HG03432 (cell line): ENCODE data around the gene CFAP210.

Source experiments
- ATAC-seq: cut with Tn5 transposase; IDR thresholded peaks from one replicate; pipeline ENCODE4 v1.9.1; 2021; ENCODE audit warnings: mild to moderate bottlenecking, moderate library complexity; ENCODE audit not compliant: unreplicated experiment

CFAP210 gene, protein sequence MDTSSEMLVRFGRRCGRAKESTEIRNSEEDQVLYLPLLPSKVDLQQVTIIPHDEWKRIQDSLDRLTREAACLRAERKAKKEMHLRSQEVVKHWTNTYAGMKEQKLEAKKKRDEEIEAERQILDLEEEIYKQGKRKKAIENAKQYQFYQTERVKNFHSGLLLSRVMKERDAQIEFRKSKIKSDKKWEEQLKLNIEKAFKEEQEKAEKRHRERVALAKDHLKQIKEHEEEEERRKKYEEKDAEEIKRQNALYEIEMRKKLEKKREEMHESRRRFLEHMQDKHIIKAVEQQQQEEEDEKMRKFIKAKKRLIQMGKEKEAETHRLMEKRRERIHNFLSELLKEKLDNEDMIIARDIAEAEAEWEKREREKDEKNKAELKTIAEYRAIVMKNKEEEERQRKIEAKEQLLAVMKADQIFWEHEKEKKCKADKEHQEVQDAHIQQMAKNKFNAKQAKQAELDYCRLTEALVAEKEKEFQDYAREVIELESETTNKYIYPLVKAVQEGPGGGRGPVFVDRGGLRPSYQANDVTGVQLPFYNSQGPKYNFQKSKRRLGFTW

DNA sequence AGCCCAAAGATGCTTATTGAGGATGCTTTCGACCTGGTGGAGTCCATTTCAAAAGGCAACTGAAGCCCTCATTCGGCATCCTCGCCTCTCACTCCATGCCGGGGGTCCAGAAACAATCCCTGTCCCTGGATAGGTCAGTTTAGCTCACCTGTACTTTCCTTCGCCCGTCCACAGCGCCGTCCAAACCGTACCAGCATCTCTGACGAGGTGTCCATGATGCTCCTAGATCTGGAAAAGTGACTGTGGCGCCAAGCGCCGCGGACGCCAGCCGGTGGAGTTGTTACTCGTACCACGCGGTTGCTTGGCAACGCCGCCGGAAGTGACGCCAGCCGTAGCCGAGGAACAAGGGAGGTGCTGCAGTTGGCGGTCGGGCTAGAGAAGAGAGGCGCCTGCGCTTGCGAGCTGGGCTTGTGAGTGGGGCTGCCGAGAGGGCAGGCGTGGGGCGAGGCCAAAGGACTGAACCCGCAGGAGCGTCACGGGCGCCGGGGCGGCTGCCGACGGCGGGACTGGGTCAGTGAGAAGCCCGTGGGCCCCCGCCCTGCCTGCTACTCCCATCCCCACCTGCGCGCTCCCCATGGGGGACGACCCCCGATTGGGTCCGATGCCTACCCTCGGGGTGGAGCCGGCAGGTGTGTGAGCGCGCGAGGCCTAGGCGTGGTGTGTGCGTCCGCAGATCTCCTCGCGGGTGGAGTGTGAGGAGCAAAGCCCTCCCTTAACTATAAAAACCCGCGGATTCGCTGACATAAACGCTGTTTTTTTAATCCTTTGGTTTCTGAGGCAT is at the start of gene CFAP210, which contains the start of gene PHOSPHO2:
TSS of gene CFAP210 (minus strand) at position 293 of the 781 bp plus-strand sequence. CDS start at position 215, 78 bp downstream.
TSS of gene PHOSPHO2 (plus strand) at position 357 of the 781 bp plus-strand sequence. CDS start 6,503 bp downstream, outside the sequence.
- ATAC-seq, result peak; percentile 100

DNA sequence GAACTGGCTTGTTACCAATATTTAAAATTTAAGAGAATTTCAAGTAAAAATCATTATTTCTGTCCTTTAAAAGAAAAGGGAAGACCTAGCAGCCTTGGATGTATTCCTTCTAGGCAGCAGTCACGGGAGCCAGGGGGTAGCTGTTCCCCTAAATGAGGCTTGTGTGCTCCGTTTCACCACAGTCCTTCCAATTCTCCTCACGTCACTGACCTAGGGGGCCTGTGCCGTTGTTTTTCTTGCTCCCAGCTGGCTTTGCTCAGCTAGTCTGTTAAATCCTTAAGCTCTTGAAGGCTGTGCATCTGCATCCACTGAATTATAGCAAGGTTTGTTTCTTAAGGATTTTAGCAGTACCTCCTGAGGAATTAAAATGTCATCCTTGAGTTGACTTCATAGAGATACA is 49.3 kb upstream of the CFAP210 start:
- no peak for ATAC-seq

DNA sequence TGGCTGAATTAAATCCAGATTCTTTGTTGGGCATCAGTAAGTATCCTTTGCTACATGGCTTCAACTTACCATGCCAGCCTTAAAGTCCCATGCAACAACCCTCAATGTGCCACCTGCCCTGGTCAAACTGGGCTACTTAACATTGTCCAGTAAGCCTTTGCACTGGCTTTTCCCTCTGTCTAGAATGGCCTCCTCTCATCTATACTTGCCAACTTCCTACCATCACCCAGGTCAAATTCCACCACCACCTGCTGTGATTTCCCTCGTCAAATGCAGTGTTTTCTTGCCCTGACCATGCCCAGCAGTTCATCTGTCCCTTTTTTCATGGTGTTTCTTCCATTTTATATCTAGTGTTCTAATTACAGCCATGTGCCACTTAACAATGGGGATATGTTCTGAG is 45.1 kb upstream of the CFAP210 start:
- no peak for ATAC-seq

DNA sequence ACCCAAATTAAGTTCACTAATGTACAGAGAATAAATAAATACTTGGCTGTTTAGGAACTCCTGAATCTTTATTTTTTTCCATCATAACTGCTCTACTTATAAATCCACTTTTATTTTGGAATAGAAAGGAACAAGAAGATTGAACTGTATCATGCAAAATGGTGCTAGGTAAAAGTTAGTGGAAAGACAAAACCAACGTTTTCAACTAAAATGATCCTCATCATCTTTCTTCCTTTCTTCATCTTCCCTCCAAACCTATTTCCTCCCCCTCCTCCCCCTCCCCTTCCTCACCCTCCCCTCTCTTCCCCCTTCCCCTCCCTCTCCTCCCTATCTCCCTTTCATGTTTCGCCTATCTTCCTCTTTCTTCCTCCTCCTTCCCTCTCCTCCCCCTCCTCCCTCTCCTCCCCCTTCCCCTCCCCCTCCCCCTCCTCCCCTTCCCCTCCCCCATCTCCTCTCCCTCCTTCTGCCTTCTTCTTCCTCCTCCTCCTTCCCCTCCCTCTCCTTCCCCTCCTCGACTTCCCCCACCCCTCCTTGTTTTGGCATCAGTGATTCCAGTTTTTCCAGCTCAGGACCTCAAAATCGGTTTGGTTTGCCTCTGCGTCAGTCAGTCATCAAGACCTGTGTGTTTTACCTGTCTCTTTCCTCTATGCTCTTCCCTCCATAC is 44.5 kb upstream of the CFAP210 start:
- no peak for ATAC-seq

DNA sequence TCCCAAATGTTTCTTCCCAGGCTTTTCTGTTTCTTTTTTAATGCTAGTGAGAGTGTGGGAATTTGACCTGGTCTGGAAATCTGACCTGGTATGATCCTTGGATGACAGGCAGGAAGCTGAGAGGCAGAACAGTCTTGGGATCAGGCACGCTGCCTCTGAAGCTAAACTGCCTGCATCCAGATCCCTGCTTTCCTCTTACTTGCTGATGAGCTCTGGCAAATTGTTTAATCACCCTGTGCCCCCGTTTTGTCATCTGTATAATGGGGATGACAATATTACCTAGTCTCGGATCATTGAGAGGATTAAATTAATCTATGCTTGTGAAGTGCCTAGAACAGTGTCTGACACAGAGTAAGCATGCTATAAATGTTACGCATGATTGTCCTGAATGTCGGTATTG is 42.7 kb upstream of the CFAP210 start:
- ATAC-seq, result no peak

DNA sequence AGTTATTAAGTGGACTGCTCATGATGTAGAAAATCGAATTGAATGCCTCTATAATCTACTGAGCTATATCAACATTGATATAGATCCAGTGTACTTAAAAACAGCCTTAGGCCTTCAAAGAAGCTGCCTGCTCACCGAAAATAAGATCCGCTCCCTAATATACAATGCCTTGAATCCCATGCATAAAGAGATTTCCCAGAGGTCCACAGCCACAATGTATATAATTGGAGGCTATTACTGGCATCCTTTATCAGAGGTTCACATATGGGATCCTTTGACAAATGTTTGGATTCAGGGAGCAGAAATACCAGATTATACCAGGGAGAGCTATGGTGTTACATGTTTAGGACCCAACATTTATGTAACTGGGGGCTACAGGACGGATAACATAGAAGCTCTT is 41.4 kb upstream of the CFAP210 start:
- no peak for ATAC-seq

DNA sequence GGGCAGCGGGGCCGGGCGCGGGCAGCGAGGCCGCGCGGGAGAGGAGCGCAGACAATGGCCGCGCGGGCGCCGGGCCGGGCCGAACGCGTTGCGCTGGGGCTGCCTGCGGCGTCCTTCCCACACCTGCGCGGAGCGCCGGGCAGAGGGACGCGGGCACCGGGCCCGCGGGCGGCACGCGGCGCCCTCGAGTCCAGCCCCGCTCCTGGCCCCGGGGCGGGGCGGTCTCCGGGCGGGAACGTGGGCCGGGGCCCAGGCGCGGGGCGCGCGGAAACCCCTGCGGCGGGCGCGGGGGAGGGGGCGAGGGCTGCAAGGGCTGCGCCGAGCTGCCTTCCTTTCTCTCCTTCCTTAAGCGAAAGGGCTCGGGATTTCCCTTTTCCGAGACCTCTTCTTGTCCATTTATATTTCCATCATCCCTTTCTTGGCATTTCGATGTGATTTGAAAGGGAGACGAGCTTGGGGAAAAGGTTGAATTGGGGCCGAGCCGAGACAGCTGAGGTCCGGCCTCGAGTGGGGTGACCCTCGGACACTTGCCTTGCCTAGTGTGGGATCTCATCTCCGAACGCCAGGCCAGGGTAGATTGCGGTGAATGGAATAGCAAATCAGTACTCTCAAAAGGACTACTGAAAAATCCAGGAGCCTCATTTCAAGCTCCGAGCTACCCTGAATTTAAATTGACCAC is 40.1 kb upstream of the CFAP210 start:
- peak; percentile 56 for ATAC-seq

DNA sequence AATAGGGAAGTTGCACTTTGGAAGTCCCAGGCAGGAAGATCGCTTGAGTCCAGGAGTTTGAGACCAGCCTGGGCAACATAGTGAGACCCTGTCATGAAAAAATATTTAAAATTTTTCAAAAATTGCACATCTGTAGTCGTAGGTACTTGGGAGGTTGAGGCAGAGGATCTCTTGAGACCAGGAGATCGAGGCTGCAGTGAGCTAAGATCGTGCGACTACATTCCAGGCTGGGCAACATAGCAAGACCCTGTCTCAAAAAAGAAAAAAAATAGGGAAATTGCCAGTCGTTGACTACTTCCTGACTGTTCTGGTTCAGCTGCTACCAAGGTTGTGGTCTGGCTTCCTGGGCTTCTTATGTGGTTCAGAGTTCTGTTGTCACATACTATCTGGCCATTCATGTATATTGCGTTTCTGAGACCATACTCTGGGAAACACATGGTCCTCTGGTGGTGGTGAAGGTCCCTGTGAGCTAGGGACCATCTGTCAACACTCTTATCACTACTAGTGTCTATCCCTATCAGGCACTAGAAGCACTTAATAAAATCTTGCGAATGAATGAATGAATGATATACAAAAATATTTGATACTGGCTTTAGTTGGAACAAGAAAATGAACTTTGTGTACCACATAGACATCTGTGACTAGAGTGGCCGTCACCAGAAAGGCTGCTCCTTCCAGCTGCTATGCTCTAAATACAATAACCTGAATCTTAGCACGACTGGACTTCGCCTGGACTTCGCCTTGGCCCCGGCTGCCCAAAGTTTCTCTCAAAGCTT is 38.6 kb upstream of the CFAP210 start:
- no peak for ATAC-seq

DNA sequence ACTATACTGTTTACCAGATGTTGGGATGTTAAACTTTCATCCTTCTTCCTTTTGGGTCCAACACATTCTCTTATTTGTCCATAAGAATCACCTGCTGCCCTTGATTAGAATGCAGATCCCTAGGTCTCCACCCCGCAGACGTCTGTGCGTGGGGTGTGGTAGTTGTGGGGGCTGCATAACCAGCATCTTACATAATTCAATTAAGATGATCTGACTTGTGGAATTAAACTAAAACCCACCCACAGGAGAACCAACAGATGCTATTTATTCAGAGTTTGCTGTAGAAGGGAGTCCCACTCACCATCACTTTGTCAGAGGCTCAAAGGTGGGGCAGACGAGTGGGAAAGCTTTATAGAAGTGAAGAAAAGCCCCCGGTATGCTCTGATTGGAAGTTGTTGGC is 37.9 kb upstream of the CFAP210 start:
- no peak for ATAC-seq

DNA sequence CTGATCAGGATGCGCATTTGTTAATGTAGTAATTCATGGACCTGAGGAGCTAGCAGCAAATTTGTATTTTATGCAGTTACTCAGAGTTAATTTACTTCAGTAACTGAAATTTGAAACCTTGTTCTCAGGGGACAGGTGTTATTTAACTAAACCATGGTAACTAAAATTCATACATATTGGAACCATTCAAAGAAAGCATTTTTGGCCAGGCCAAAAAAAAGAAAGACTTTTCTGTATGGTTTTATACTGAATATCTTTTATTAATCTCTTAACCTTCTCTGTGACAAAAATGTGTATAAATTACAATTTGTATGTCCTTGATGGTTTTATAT is 35.0 kb upstream of the CFAP210 start:
- no peak for ATAC-seq

DNA sequence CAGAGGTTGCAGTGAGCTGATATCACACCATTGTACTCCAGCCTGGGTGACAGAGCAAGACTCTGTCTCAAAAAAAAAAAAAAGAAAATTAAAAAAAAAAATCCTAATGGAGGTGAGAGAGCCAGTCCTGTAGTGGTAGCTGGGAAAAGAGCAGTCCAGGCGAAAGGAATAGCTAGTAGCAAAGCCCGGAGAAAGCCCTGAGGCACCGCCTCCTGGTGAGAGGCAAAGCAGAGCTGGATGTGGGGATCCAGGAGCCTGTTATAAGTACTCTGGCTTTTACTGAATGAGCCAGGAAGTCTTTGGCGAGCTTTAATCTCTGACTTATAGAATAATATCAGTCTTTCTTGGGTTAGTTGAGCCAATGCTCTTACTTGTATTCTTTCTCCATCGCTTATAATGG is 32.9 kb upstream of the CFAP210 start:
- no peak for ATAC-seq

DNA sequence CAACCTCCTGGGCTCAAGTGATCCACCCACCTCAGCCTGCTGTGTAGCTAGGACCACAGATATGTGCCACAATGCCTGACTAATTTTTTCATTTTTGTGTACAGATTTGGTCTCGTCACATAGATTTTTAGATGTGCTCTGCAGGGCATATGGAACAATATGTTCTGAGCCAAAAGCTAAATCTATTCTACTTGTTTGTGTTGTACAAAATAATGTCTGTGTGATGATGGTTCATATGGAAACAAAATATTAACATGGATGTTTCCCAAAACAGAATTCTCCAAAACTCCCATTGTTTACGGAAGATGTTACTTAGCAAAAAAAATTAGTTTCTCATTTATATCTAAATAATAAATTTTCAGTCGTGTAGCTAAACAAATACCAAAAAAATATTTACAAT is 26.8 kb upstream of the CFAP210 start:
- ATAC-seq, result no peak

DNA sequence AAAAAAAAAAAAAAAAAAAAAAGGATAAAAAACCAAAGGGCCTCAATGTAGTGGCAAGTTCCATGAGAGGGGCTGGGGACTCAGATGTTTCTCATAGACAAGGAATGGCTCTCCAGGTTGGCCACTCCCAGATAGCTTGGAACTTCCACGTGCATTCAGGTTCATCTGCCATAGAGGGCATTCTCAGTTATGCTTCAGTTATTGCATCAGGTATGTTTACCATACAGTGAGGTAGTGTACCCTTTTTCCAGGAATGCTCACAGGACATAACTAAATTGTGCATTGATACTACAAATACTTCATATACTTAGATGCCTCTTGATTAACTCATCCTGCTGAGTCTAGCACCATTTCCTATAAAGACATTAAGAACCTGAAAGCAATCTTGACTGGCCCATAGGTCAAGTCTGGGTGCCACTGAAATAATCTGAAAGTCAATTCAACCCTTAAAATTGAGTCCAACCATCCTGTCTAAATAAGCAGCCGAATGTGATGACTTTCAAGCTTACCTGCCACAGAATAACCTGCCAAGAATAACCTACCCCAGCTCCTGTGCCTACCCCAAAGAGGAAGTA is 24.8 kb upstream of the CFAP210 start:
- no peak for ATAC-seq

DNA sequence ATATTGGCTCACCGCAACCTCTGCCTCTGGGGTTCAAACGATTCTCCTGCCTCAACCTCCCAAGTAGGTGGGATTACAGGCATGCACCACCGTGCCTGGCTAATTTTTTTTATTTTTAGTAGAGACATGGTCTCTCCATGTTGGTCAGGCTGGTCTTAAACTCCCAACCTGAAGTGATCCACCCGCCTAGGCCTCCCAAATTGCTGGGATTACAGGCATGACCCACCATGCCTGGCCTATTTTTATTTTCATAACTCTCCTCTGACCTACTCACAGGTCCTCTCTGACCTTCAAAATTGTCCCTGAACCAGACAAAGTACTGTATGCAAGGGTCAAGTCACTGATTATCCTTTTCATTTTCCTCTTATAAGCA is 23.5 kb upstream of the CFAP210 start:
- no peak for ATAC-seq

DNA sequence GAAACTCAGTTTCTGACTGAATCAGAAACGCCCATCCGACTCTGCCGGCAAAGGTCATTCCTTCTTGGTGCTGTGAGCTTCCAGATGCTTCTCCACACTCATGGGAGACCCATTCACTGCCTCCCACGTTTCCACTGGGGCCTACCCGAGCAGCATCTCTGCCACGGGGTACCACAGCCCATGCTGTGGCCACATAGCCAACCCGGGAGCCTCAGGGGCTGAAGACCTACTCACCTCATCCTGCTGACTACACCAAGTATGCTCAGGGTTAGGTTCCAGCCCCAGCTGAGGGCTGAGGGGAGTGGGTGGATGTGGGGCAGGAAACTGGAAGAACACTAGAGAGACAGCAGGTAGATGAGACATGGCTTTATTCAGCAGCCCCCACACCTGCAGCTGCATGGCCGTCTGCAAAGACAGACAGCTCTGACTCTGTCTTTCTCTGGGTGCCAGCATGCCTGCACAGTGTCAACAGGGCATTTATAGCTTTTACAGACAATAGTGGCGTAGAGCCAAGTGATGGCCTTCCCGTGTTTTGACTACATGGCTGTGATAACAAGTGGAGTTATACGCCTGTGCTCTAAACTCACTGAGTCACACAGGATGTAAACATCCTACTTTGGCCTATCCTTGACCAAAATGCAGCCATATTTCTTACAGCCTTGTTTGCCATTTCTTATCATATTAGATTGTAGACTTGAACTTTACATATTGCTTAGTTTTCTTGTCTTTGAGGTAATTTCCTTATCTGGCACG is 22.9 kb upstream of the CFAP210 start:
- ATAC-seq, result no peak

DNA sequence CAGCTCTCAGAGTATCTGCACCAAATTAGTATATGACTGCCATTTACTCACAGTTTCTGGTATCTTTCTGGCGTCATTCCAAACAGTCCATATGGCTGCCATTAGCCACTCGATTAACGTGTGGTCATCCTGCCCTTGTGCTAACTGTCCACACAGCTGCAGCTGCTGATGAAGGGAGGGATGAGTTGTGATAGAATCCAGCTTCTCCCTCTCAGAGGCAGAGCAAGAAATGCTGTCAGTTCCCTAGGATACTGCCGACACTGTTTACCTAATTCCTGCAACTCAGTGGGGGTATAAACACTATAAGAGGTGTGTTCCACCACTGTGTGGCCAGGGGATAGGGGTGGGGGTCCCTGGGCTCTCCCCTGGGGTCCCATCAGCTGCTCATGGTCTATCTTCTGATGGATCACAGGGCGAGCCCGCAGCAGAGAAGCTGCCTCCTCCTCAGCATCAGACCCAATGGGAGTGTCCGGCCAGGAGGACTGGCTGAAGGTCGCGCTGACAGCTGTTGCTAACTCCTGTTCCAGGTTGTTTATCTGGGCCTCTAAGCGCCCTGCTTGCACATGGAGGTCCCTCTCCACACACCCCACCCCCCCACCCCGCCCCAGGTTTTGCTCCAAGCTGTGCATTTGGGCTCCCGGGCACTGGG is 22.2 kb upstream of the CFAP210 start:
- ATAC-seq, result no peak

DNA sequence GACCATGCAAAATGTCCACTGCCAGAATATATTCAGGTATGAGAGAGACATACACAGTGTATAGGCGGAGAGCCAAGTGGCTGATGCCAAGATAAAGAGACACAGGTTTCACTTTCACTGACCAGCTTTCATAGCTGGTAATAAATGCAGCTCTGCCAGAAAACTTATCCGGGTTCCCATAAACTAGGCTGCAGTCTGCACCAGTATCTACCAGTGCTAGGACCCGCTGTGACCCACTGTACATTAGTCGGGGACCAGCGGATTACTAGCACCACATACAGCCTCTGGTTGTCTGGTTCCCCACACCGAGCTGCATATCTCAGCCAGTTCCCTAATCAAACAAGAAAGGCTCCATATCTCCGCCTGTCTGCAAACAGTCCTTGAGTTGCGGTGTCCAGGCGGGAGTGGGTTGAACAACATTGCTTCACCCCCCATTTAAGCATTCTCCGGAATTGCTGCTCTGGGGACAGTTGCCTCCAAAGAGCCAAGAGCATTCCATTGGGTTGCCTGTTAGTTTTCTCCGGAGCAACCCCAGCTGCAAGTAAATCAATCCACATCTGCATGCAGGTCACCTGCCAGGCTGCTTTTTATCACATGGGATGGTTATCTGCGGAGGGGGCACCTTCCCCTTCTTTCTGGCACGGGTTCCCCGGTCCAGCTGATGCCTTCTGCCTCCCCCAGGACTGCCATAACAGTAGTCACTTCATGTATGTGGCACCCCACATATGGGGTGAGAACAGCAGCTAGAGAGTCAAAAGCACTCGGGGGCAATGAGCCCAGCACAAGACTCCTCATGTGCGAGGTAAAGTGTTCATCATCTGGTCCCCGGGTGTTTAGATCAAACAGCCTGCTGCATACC is 21.4 kb upstream of the CFAP210 start:
- no peak for ATAC-seq

DNA sequence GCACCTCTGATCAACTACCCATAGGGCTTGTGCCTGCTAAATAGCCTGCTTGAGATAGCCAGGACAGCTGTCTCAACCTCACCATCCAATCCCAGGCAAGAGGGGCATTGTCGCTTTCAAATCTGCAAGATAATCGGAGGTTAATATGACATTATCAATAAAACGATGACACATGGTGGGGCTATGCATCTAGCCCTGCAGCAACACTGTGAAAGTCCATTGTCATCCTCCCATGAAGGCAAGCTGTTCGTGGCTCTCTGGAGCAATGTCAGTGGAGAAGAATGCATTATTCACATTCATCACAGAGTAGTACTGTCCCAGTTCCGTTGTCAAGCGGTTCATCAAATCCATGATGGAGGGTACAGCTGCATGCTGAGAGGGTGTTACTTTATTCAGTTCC is 20.5 kb upstream of the CFAP210 start:
- ATAC-seq, result no peak
